A673 (cell line): ENCODE measurements around the gene TMEFF2. TPM values are rescaled to one million over a fixed set of nuclear protein-coding genes. Genes with fewer than 3 reads are reported as not detected.

Source experiments
- BruUV-seq: library from RNA; stranded (reverse); fragments of 400-500 nt; replicated peaks from 2 replicates; lab custom pipeline; 2021; lab: Mats Ljungman, UMichigan
- CTCF ChIA-PET: fragments of 300-600 bp; sonication (Branson Sonifier 250); formaldehyde crosslinking; loops from one replicate; lab custom pipeline; 2022; ENCODE audit warnings: antibody characterized with exemption; lab: Charles Lee
- POLR2A ChIA-PET: fragments of 300-600 bp; sonication (Branson Sonifier 250); formaldehyde crosslinking; loops from one replicate; lab custom pipeline; 2022; ENCODE audit warnings: antibody characterized with exemption; ENCODE audit not compliant: low non-redundant PET; lab: Charles Lee
- DNase-seq: peaks from one replicate; pipeline ENCODE4 v3.0.0-alpha.2; 2015; ENCODE audit warnings: low spot score
- H3K27ac ChIP-seq: fragments of 200-600 bp; sonication (generic); 2 replicates; pipeline ENCODE4 v1.5.1; 2016; ENCODE audit warnings: mixed run types, low read depth, mild to moderate bottlenecking, mixed read lengths, antibody characterized with exemption, low read length; ENCODE audit not compliant: poor library complexity, severe bottlenecking
- H3K27me3 ChIP-seq: fragments of 200-600 bp; sonication (generic); replicated peaks from 2 replicates; pipeline ENCODE4 v1.6.1; 2017; ENCODE audit warnings: mixed run types, low read depth, mild to moderate bottlenecking, mixed read lengths, antibody characterized with exemption, low read length; ENCODE audit not compliant: insufficient read depth, poor library complexity
- H3K36me3 ChIP-seq: fragments of 200-600 bp; sonication (generic); 2 replicates; pipeline ENCODE4 v1.6.1; 2016; ENCODE audit warnings: mixed run types, mild to moderate bottlenecking, mixed read lengths, antibody characterized with exemption, low read length; ENCODE audit not compliant: insufficient read depth, poor library complexity, severe bottlenecking
- H3K4me1 ChIP-seq: fragments of 200-600 bp; sonication (generic); 2 replicates; pipeline ENCODE4 v1.6.1; 2017; ENCODE audit warnings: mixed run types, mild to moderate bottlenecking, mixed read lengths, antibody characterized with exemption, low read length; ENCODE audit not compliant: insufficient read depth, poor library complexity, severe bottlenecking
- H3K4me3 ChIP-seq: fragments of 200-600 bp; sonication (generic); 2 replicates; pipeline ENCODE4 v1.5.1; 2016; ENCODE audit warnings: low read depth, mixed run types, mild to moderate bottlenecking, mixed read lengths, low read length; ENCODE audit not compliant: poor library complexity, severe bottlenecking
- H3K9me3 ChIP-seq: fragments of 200-600 bp; sonication (generic); 2 replicates; pipeline ENCODE4 v1.6.1; 2016; ENCODE audit warnings: mixed run types, low read depth, mild to moderate bottlenecking, mixed read lengths, antibody characterized with exemption, low read length; ENCODE audit not compliant: poor library complexity, severe bottlenecking
- EZH2 ChIP-seq: fragments of 200-600 bp; sonication (generic); IDR thresholded peaks from 2 replicates; pipeline ENCODE4 v1.6.1; 2017; ENCODE audit warnings: borderline replicate concordance, low read depth, mild to moderate bottlenecking, mixed read lengths, antibody characterized with exemption, low read length; ENCODE audit not compliant: poor library complexity, severe bottlenecking
- intact Hi-C: fragments of 100-400 bp; cut with micrococcal nuclease; formaldehyde crosslinking; loops from one replicate; pipeline ENCODE4 v1.10.0; 2022; ENCODE audit not compliant: unreplicated experiment
- total RNA-seq: library from RNA; stranded (reverse); gene quantifications from 2 replicates; pipeline ENCODE4 v1.2.3, GENCODE V29; 2021
- TF ChIP-seq, protein P1 (sequence below): fragments of 300-800, 200-600 bp; sonication (generic); conservative IDR thresholded peaks from 2 replicates; pipeline ENCODE4 v1.5.1; 2017; ENCODE audit warnings: low read depth, mild to moderate bottlenecking, antibody characterized with exemption, low read length, moderate library complexity, mixed read lengths

Gene TMEFF2
- total RNA-seq, 1 experiment from 2014 or later, result 7.0 TPM

DNA sequence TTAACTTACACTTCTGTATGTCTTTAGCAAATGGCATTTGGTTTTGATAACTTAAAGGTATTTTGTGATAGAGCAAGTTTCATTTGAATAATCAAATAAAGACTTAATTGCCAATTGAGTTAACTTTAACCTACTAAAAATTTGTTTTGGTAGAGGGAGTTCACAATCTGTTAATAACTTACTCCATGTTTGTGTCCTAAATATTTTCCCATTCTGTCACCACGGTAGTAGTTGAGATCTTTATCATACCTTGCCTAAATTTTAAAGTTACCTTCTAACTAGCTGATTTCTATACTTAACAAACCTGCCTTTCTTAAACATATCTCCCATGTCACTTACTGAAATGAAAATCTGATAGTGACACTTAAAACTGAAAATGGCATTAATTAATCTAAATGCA, 127.1 kb downstream of the TMEFF2 start:
- Histone ChIP-seq H3K27ac (no peak overlapping the region), H3K9me3 (no peaks in the 10 kb centered on the region), H3K36me3 (no peaks in the 10 kb centered on the region), H3K27me3 (no peaks in the 10 kb centered on the region), H3K4me1 (no peaks in the 10 kb centered on the region), H3K4me3 (no peak overlapping the region)
- ChIA-PET POLR2A (no interaction called here), CTCF (no interaction called here)
- intact Hi-C loops, result no loop called here
- BruUV-seq, result no TSS peak
- TF ChIP-seq, protein P1, sequence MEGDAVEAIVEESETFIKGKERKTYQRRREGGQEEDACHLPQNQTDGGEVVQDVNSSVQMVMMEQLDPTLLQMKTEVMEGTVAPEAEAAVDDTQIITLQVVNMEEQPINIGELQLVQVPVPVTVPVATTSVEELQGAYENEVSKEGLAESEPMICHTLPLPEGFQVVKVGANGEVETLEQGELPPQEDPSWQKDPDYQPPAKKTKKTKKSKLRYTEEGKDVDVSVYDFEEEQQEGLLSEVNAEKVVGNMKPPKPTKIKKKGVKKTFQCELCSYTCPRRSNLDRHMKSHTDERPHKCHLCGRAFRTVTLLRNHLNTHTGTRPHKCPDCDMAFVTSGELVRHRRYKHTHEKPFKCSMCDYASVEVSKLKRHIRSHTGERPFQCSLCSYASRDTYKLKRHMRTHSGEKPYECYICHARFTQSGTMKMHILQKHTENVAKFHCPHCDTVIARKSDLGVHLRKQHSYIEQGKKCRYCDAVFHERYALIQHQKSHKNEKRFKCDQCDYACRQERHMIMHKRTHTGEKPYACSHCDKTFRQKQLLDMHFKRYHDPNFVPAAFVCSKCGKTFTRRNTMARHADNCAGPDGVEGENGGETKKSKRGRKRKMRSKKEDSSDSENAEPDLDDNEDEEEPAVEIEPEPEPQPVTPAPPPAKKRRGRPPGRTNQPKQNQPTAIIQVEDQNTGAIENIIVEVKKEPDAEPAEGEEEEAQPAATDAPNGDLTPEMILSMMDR, result no peak
- no peak for TF ChIP-seq EZH2
- no peak for DNase-seq

DNA sequence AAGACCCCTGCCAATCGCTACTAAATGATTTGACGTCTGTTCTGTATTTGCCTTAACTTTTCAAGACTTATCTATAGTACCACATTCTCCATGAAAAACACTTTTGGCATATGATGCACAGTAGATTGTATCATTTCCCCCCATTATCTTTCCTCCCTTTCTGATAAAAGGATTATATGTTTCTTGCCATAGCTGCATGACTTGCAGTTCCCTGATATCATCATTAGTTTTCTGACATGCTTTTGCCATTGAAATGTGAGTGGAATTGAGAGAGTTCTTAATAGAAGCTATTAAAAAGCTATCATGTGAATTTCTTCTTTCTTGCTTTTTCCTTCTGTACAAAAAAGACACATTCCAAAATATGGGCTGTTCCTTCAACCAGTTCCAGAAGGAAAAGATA, 130.3 kb downstream of the TMEFF2 start:
- no TSS peak for BruUV-seq
- intact Hi-C loops, result no loop called here
- Histone ChIP-seq H3K9me3 (no peaks in the 10 kb centered on the region), H3K27ac (no peak overlapping the region), H3K27me3 (no peaks in the 10 kb centered on the region), H3K36me3 (no peaks in the 10 kb centered on the region), H3K4me1 (no peaks in the 10 kb centered on the region), H3K4me3 (no peak overlapping the region)
- CTCF ChIA-PET, result no interaction called here
- DNase-seq, result no peak
- POLR2A ChIA-PET, result no interaction called here
- TF ChIP-seq, protein P1, result no peak
- TF ChIP-seq EZH2, result no peak

DNA sequence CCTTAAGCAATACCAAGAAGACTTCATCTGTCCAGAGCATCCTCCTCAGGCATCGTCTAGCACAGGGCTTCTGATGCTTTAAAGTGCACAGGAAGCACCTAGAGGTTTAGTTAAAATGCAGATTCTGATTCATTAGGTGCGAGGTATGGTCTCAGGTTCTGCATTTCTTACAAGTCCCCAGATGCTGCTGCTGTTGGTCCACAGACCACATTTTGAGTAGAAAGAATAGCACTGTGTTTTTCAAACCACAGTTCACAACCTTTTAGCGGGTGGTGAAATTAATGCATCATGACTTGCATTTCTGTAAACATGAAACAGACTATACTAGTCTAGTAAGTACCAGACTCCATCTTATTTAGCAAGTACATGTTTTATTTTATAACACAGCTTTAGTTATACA, 134.6 kb downstream of the TMEFF2 start:
- no peak overlapping the region for H3K4me3 ChIP-seq
- ChIA-PET POLR2A (no interaction called here), CTCF (no interaction called here)
- H3K36me3 ChIP-seq, result no peaks in the 10 kb centered on the region
- TF ChIP-seq EZH2, result no peak
- TF ChIP-seq, protein P1, result no peak
- H3K9me3 ChIP-seq, result no peaks in the 10 kb centered on the region
- no peak overlapping the region for H3K27ac ChIP-seq
- no peaks in the 10 kb centered on the region for H3K4me1 ChIP-seq
- no peak for DNase-seq
- H3K27me3 ChIP-seq, result no peaks in the 10 kb centered on the region
- BruUV-seq, result no TSS peak
- intact Hi-C loops, result no loop called here
